Kasumi-1 (cell line): ENCODE measurements around the gene CCDC12.

Experiments used
- DNase-seq, 2 experiments: peaks; one replicate each; lab custom pipeline; 2025; lab: John Stamatoyannopoulos, UW

CCDC12 gene

GRCh38 chr3:46996689-46997452 is 20.3 kb upstream of the CCDC12 start:
- DNase-seq: no peak

- no peak for DNase-seq
These were observed 19.5 kb upstream of the CCDC12 start for GRCh38 chr3:46995901-46996562.

DNA sequence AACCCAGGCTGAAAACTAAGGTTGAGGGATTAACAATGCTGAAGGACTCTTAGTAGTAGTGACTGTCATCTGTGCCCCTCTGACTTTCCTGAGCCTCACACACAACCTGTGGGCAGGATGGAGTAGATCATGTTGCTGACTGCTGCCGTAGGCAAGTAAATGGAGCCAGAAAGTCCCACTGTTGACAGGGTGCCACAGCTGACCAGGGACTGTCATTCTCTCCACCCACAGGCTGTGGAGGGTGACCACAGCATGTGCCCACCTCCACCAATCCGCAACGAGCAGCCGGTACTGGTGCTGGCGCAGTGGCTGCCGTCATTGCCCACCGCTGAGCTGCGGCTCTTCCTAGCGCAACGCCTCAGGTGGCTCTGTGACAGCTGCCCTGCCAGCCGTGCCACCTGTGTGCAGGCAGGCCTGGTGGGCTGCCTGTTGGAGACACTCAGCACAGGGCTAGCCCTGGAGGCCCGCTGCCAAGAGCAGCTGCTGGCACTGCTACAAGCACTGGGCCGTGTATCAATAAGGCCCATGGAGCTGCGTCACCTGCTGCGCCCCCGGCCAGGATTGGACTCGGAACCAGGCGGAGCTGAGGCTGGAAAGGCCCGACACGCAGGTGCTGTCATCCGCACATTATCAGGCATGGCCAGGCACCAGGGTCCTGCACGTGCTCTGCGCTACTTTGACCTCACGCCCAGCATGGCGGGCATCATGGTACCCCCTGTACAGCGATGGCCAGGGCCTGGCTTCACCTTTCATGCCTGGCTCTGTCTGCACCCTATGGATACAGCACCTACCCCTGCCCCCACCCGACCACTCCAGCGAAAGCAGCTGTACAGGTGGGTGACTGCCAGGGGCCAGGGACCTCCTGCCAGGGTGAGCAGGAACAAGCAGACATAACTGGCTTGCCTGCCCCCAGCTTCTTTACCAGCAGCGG is 18.5 kb upstream of the CCDC12 start:
- DNase-seq: no peak

DNA sequence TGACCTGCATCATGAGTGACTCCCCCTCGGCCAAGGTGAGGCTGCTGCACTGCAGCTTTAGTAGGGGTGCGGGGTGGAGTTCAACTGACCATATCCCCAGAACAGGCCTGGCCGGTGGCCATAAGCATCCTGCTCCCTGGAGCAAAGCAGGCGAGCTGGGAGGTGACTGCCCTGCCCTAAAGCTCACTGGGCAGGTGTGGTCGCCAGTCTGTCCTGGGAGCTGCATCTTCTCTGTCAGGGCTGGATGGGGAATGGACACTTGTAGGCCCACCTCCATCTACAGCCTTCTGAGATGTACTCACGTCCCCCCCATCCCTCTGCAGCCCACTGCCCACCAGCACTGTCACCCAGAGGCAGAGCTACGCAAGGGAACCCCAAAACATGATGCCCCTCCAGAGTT is 17.4 kb upstream of the CCDC12 start:
- DNase-seq: no peak

GRCh38 chr3:46993292-46993691 is 16.7 kb upstream of the CCDC12 start:
- DNase-seq: no peak

DNA sequence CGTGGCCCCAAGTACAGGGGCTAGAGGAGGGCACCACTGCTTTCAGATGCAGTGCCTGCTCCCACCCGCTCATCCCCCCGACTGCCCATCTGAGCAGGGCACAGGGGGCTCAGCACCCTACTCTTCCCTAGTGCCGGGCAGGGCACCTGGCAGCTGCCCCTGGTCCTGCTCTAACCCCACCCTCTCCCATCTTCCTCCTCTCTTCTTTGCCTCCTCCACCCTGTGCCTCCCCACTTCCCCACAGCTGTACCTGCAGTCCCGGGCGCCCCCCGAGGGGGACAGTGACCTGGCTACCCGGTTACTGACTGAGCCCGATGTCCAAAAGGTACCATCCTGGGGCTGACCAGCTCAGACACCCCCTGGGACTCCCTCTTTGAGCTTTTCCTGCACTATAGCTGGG is 15.7 kb upstream of the CCDC12 start:
- DNase-seq: no peak

- no peak for DNase-seq
These were observed 15.0 kb upstream of the CCDC12 start for GRCh38 chr3:46991406-46992165.

DNA sequence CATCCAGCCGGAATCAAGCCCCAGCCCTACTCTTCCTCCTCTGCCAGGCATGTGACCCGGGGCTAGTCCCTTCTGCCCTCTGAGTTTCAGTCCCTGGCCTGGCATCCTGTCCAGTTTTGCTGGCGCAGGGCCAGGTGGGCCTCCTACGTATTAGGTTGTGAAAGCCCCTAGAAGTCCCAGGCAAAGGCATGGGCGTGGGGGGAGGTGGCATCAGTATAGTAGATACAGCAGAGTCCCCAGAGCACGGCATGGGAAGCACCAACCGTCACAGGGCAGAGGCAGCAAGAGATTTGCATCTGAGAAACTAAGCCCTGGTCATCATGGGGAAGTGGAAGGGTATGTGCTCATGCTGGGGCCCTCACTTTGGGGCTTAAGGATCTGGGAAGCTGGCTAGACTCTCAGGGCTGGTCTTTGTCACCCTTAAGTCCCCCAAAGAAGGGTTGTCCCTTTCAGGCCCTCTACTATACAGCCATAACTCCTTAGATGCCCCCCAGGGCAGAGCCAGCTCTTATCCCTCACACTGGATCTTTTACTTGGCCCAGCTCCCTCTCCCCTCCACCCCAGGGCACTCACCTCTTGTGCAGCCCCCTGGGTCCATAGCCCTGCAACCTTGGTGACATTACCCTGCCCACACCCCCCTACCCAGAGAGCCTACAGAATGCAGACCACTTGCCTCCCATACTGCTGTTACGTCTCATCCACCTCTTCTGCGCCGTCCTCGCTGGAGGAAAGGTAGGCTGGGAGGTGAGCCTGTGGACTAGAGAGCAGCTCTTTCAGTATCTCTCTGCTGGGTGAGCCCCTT is 14.2 kb upstream of the CCDC12 start:
- no peak for DNase-seq

DNA sequence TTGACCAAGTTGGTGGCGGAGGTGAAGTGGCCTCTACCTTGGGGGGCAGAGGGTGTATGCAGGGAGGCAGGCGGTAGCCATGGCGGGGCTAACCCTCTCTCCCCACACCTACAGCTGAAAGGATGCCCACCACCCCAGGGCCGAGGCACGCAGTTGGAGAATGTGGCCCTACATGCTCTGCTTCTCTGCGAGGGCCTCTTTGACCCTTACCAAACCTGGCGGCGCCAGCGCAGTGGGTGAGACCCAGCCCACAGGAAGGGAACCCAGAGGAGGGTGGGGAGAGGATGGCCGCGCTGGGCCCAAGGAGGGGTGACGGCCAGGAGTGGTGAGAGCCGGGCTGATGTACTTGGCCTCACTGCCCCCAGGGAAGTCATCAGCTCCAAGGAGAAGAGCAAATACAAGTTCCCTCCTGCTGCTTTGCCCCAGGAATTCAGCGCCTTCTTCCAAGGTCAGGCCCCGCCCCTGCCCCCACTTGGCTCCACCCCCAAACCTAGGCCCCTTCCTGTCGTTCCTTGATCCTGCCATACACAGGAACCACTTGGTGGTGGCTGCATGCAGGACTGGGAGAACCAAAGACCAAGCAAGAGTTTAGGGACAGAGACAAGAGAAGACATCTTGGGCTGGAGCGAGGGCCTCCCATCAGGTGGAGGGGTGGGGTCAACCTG is 12.7 kb upstream of the CCDC12 start:
- DNase-seq: no peak

GRCh38 chr3:46988616-46989015 is 12.1 kb upstream of the CCDC12 start:
- no peak for DNase-seq

GRCh38 chr3:46987743-46988401 is 11.3 kb upstream of the CCDC12 start:
- DNase-seq: peak; percentile 88 to 93

- peak; percentile 30 to 64 for DNase-seq
These were observed 10.8 kb upstream of the CCDC12 start for GRCh38 chr3:46987319-46987742.

- no peak for DNase-seq
These were observed 10.3 kb upstream of the CCDC12 start for GRCh38 chr3:46986782-46987310.

- DNase-seq: no peak
These were observed 9.6 kb upstream of the CCDC12 start for GRCh38 chr3:46986055-46986730.

DNA sequence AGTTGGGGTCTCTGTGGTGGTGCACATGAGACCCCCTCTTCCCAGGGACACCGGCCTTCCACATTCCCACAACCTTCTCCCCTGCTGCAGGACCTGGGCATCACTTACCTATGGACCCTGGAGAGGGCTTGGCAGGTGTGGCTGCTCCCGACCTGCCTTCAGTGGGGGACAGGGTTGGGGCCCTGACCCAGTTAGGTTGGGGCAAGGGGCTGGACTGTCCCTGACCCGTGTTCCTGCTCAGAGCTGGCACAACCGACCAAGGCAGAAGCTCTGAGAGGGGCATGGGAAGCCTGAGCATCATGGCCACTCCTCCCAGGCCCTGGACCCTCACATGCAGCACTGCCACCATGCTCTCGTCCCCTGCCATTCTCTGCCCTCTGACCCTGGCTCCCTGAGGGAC is 9.0 kb upstream of the CCDC12 start:
- no peak for DNase-seq

- no peak for DNase-seq
These were observed 8.3 kb upstream of the CCDC12 start for GRCh38 chr3:46984591-46985459.

DNA sequence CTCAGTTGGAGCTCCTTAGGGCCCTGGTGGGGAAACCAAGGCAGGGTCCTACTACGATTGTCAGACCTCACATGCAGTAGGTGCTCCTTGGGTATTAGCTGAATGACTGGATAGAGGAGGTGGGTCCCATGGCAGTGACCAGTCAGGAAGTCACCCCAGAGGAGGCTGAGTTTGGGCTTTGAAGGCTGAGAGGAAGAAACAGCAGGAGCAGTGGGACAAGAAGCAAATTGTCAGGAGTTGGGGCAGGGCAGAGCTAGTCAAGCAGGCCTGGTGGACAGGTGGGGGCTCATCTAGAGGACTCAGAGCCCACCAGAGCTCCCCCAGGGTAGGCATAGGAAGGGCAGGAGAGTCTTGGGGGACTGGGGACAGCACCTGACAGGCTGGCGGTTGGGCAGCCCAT is 6.0 kb upstream of the CCDC12 start:
- DNase-seq: no peak

- peak; percentile 16 to 20 for DNase-seq
These were observed 5.5 kb upstream of the CCDC12 start for GRCh38 chr3:46981932-46982471.
